22Rv1 (cell line): Measurements from ENCODE around the gene FCHO2.
"Not testable (repeated sequence)": the region's sequence is repeated elsewhere in the genome, so short reads cannot be mapped to it uniquely, and the experiment has no call there.

Experiments used
- H3K27ac ChIP-seq: fragments of 450-650 bp; 2 replicates; pipeline ENCODE4 v1.5.1; 2017
- CTCF ChIP-seq: fragments of 450-650 bp; IDR thresholded peaks from 2 replicates; pipeline ENCODE4 v1.5.1; 2017; ENCODE audit warnings: mild to moderate bottlenecking
- ZFX ChIP-seq: fragments of 450-650 bp; IDR thresholded peaks from 2 replicates; pipeline ENCODE4 v1.6.1; 2017; ENCODE audit warnings: antibody characterized with exemption, borderline replicate concordance

FCHO2 gene

GRCh38 chr5:72999916-73000315 lies 44.1 kb downstream of the FCHO2 start:
- no peak overlapping the region for H3K27ac ChIP-seq
- TF ChIP-seq CTCF (no peak), ZFX (no peak)

GRCh38 chr5:73005886-73006285 lies 50.0 kb downstream of the FCHO2 start:
- no peak overlapping the region for H3K27ac ChIP-seq
- TF ChIP-seq CTCF, result no peak
- TF ChIP-seq ZFX, result no peak

- H3K27ac ChIP-seq, result no peak overlapping the region
- TF ChIP-seq ZFX (no peak), CTCF (no peak)
Observed at GRCh38 chr5:73007051-73007450, 51.2 kb downstream of the FCHO2 start.

GRCh38 chr5:73008831-73009230 lies 53.0 kb downstream of the FCHO2 start:
- no peak for TF ChIP-seq ZFX
- no peak for TF ChIP-seq CTCF
- no peak overlapping the region for H3K27ac ChIP-seq

- not testable (repeated sequence) for H3K27ac ChIP-seq
Observed at GRCh38 chr5:73011612-73012011, 55.8 kb downstream of the FCHO2 start.

GRCh38 chr5:73018892-73019291 lies 63.1 kb downstream of the FCHO2 start:
- TF ChIP-seq CTCF (no peak), ZFX (no peak)
- no peak overlapping the region for H3K27ac ChIP-seq

GRCh38 chr5:73019766-73020165 lies 63.9 kb downstream of the FCHO2 start:
- TF ChIP-seq ZFX (no peak), CTCF (no peak)
- H3K27ac ChIP-seq, result no peak overlapping the region

- no peak for TF ChIP-seq CTCF
- no peak for TF ChIP-seq ZFX
- H3K27ac ChIP-seq, result no peak overlapping the region
Observed at GRCh38 chr5:73022471-73023169, 66.8 kb downstream of the FCHO2 start.

GRCh38 chr5:73024946-73025544 lies 69.2 kb downstream of the FCHO2 start:
- not testable (repeated sequence) for H3K27ac ChIP-seq
